ENCODE data around the gene WFIKKN1. TPM values are rescaled to one million over a fixed set of nuclear protein-coding genes. Genes with fewer than 3 reads are reported as not detected.

WFIKKN1 gene
- 0.24 and 0.43 TPM in 2 replicates for total RNA-seq
- polyA plus RNA-seq: 0.88 and 2.1 TPM in 2 replicates

- peaks cover 12% of the 10 kb centered on the region for H3K79me2 ChIP-seq
- WGBS (ENCODE audit: low lambda C conversion rate, missing lambda C conversion rate): 7% methylated on average over 13 of the region's 23 CpGs
- no peaks in the 10 kb centered on the region for H4K20me1 ChIP-seq (ENCODE audit: insufficient read depth, poor library complexity, severe bottlenecking)
- H3K27ac ChIP-seq: no peak within 1 kb of the TSS
- no peaks in the 10 kb centered on the region for H3K9me2 ChIP-seq (replicated peaks; ENCODE audit: insufficient read depth)
- peak within 1 kb of the TSS; percentile 73 for H3K4me2 ChIP-seq
- no peak for DNase-seq (ENCODE audit: low spot score)
- no peak within 1 kb of the TSS for H3K4me3 ChIP-seq
- TF ChIP-seq CTCF (IDR thresholded peaks at IDR 0.05; ENCODE audit: poor library complexity): no peak
- TF ChIP-seq EZH2phosphoT487 (IDR thresholded peaks at IDR 0.05; ENCODE audit: low read depth, severe bottlenecking, unreplicated experiment): no peak
- TF ChIP-seq EZH2 (IDR thresholded peaks at IDR 0.05; ENCODE audit: borderline replicate concordance): no peak
- H3K27me3 ChIP-seq: no peaks in the 10 kb centered on the region
- no peaks in the 10 kb centered on the region for H3K36me3 ChIP-seq (replicated peaks; ENCODE audit: insufficient read depth, low read depth)
- no peak within 1 kb of the TSS for H2AFZ ChIP-seq
- H3K4me1 ChIP-seq (ENCODE audit: insufficient read depth): peaks cover 22% of the 10 kb centered on the region
- H3K9me3 ChIP-seq (ENCODE audit: low read depth): no peaks in the 10 kb centered on the region
Measured at GRCh38 chr16:630815-631405, at the start of gene WFIKKN1. WFIKKN1 (plus strand) TSS chr16:630985; CDS start chr16:631254, 269 bp downstream.

- no peak for DNase-seq (ENCODE audit: low spot score)
- Histone ChIP-seq H3K27ac (no peak overlapping the region), H3K4me3 (no peak overlapping the region), H2AFZ (no peak overlapping the region), H3K4me1 (ENCODE audit: insufficient read depth) (no peaks in the 10 kb centered on the region), H3K27me3 (no peaks in the 10 kb centered on the region), H3K9me3 (ENCODE audit: low read depth) (no peaks in the 10 kb centered on the region), H3K4me2 (no peak overlapping the region), H3K79me2 (peaks cover 6% of the 10 kb centered on the region), H4K20me1 (ENCODE audit: insufficient read depth, poor library complexity, severe bottlenecking) (no peaks in the 10 kb centered on the region), H3K9me2 (replicated peaks; ENCODE audit: insufficient read depth) (no peaks in the 10 kb centered on the region), H3K36me3 (replicated peaks; ENCODE audit: insufficient read depth, low read depth) (no peaks in the 10 kb centered on the region)
- TF ChIP-seq EZH2phosphoT487 (IDR thresholded peaks at IDR 0.05; ENCODE audit: low read depth, severe bottlenecking, unreplicated experiment): no peak
- no peak for TF ChIP-seq EZH2 (IDR thresholded peaks at IDR 0.05; ENCODE audit: borderline replicate concordance)
- no peak for TF ChIP-seq CTCF (IDR thresholded peaks at IDR 0.05; ENCODE audit: poor library complexity)
- WGBS (ENCODE audit: low lambda C conversion rate, missing lambda C conversion rate): 91% methylated on average over 17 of the region's 18 CpGs
Measured at GRCh38 chr16:582218-582613, 48.6 kb upstream of the WFIKKN1 start.

- no peak overlapping the region for H3K4me3 ChIP-seq
- peaks cover 10% of the 10 kb centered on the region for H3K79me2 ChIP-seq
- H3K9me3 ChIP-seq (ENCODE audit: low read depth): no peaks in the 10 kb centered on the region
- H3K27me3 ChIP-seq: no peaks in the 10 kb centered on the region
- H2AFZ ChIP-seq: no peak overlapping the region
- no peak overlapping the region for H3K4me2 ChIP-seq
- H3K4me1 ChIP-seq (ENCODE audit: insufficient read depth): peaks cover under 1% of the 10 kb centered on the region
- DNase-seq (ENCODE audit: low spot score): no peak
- H3K27ac ChIP-seq: no peak overlapping the region
- TF ChIP-seq CTCF (IDR thresholded peaks at IDR 0.05; ENCODE audit: poor library complexity): no peak
- no peak for TF ChIP-seq EZH2 (IDR thresholded peaks at IDR 0.05; ENCODE audit: borderline replicate concordance)
- no peak for TF ChIP-seq EZH2phosphoT487 (IDR thresholded peaks at IDR 0.05; ENCODE audit: low read depth, severe bottlenecking, unreplicated experiment)
- H4K20me1 ChIP-seq (ENCODE audit: insufficient read depth, poor library complexity, severe bottlenecking): no peaks in the 10 kb centered on the region
- H3K36me3 ChIP-seq (replicated peaks; ENCODE audit: insufficient read depth, low read depth): no peaks in the 10 kb centered on the region
- WGBS (ENCODE audit: low lambda C conversion rate, missing lambda C conversion rate): 91% methylated on average over 19 of the region's 21 CpGs
- no peaks in the 10 kb centered on the region for H3K9me2 ChIP-seq (replicated peaks; ENCODE audit: insufficient read depth)
Measured at GRCh38 chr16:582614-583331, 48.0 kb upstream of the WFIKKN1 start.
